IMR-90 (cell line): ENCODE results near the gene RFPL4AL1. TPM values are rescaled to one million over a fixed set of nuclear protein-coding genes. Genes with fewer than 3 reads are reported as not detected.

Source experiments
- ATAC-seq: fragments of 200-7000 bp; cut with Tn5 transposase; 2 replicates; pipeline ENCODE4 v1.9.1; 2020; ENCODE audit warnings: low read depth, mild to moderate bottlenecking, moderate library complexity
- BruUV-seq: library from RNA; stranded (reverse); fragments of 400-500 nt; replicated peaks from 2 replicates; lab custom pipeline; 2021; lab: Mats Ljungman, UMichigan
- CTCF ChIA-PET: fragments of 300-600 bp; formaldehyde crosslinking; extraction: SDS; loops from one replicate; lab custom pipeline; 2021; ENCODE audit warnings: antibody characterized with exemption; lab: Yijun Ruan, JAX
- POLR2A ChIA-PET: fragments of 300-600 bp; sonication (Branson Sonifier 250); formaldehyde crosslinking; loops from one replicate; lab custom pipeline; 2022; ENCODE audit warnings: antibody characterized with exemption; ENCODE audit not compliant: unreplicated experiment; lab: Charles Lee
- DNase-seq: peaks from one replicate; pipeline ENCODE4 v3.0.0; 2013
- H2AFZ ChIP-seq: replicated peaks from 2 replicates; pipeline ENCODE3; 2013; ENCODE audit warnings: low read length, mild to moderate bottlenecking; ENCODE audit not compliant: poor library complexity
- H2AK5ac ChIP-seq: 2 replicates; pipeline ENCODE4 v1.6.1; 2013; ENCODE audit warnings: low read depth, low read length, inconsistent platforms
- H2AK9ac ChIP-seq: replicated peaks from 2 replicates; pipeline ENCODE3; 2013; ENCODE audit warnings: mild to moderate bottlenecking, low read depth, low read length, moderate library complexity; ENCODE audit not compliant: poor library complexity
- H2BK120ac ChIP-seq: 2 replicates; pipeline ENCODE4 v1.6.1; 2013; ENCODE audit warnings: low read depth, low read length, inconsistent platforms
- H2BK15ac ChIP-seq: 3 replicates; pipeline ENCODE4 v1.6.1; 2013; ENCODE audit warnings: low read depth, low read length, inconsistent platforms
- H2BK20ac ChIP-seq: 2 replicates; pipeline ENCODE4 v1.6.1; 2013; ENCODE audit warnings: low read depth, mild to moderate bottlenecking, inconsistent platforms, low read length, moderate library complexity
- H2BK5ac ChIP-seq: 2 replicates; pipeline ENCODE4 v1.6.1; 2013; ENCODE audit warnings: mild to moderate bottlenecking, low read depth, low read length, inconsistent platforms; ENCODE audit not compliant: poor library complexity, severe bottlenecking
- H3K14ac ChIP-seq: replicated peaks from 2 replicates; pipeline ENCODE4 v1.6.1; 2013; ENCODE audit warnings: low read depth, low read length, inconsistent platforms
- H3K18ac ChIP-seq: 2 replicates; pipeline ENCODE4 v1.6.1; 2013; ENCODE audit warnings: low read depth, low read length, control low read depth
- H3K23ac ChIP-seq: 2 replicates; pipeline ENCODE4 v1.6.1; 2013; ENCODE audit warnings: low read depth, low read length, inconsistent platforms
- H3K27ac ChIP-seq: 2 replicates; pipeline ENCODE4 v1.5.1; 2013; ENCODE audit warnings: mild to moderate bottlenecking, control low read depth, low read length; ENCODE audit not compliant: insufficient read depth
- H3K27me3 ChIP-seq: 2 replicates; pipeline ENCODE4 v1.6.1; 2013; ENCODE audit warnings: low read length; ENCODE audit not compliant: control insufficient read depth, insufficient read depth
- H3K36me3 ChIP-seq: 2 replicates; pipeline ENCODE4 v1.6.1; 2013; ENCODE audit warnings: low read length, mixed read lengths; ENCODE audit not compliant: control insufficient read depth, insufficient read depth
- H3K4ac ChIP-seq: 2 replicates; pipeline ENCODE4 v1.6.1; 2013; ENCODE audit warnings: low read depth, low read length, inconsistent platforms
- H3K4me1 ChIP-seq: 2 replicates; pipeline ENCODE4 v1.6.1; 2013; ENCODE audit warnings: low read length, mixed read lengths; ENCODE audit not compliant: control insufficient read depth, insufficient read depth
- H3K4me2 ChIP-seq: 2 replicates; pipeline ENCODE4 v1.6.1; 2013; ENCODE audit warnings: low read depth, mild to moderate bottlenecking, control low read depth, low read length, moderate library complexity
- H3K4me3 ChIP-seq: 2 replicates; pipeline ENCODE4 v1.5.1; 2013; ENCODE audit warnings: low read depth, mild to moderate bottlenecking, control low read depth, low read length, moderate library complexity; ENCODE audit not compliant: insufficient read depth
- H3K56ac ChIP-seq: 2 replicates; pipeline ENCODE4 v1.6.1; 2013; ENCODE audit warnings: low read length, inconsistent platforms; ENCODE audit not compliant: insufficient read depth; ENCODE audit errors: extremely low read depth
- H3K79me1 ChIP-seq, 2 experiments: 2 replicates each; pipeline ENCODE4 v1.6.1; 2013; ENCODE audit warnings: low read length in 2 of 2, inconsistent platforms in 1 of 2, low read depth in 1 of 2
- H3K9ac ChIP-seq: 2 replicates; pipeline ENCODE4 v1.6.1; 2013; ENCODE audit warnings: low read depth, low read length, control low read depth
- H3K9me1 ChIP-seq: 2 replicates; pipeline ENCODE4 v1.6.1; 2013; ENCODE audit warnings: low read length, inconsistent platforms; ENCODE audit not compliant: insufficient read depth
- H3K9me3 ChIP-seq: 2 replicates; pipeline ENCODE4 v1.6.1; 2013; ENCODE audit warnings: low read length; ENCODE audit not compliant: control insufficient read depth, insufficient read depth
- H4K20me1 ChIP-seq: 2 replicates; pipeline ENCODE4 v1.6.1; 2013; ENCODE audit warnings: low read length, inconsistent platforms; ENCODE audit not compliant: insufficient read depth
- H4K5ac ChIP-seq: 2 replicates; pipeline ENCODE4 v1.6.1; 2013; ENCODE audit warnings: mild to moderate bottlenecking, low read depth, low read length, control low read depth
- H4K8ac ChIP-seq, 2 experiments: 2 replicates each; pipeline ENCODE4 v1.6.1; 2013; ENCODE audit warnings: low read depth in 2 of 2, low read length in 2 of 2, control low read depth in 1 of 2, inconsistent platforms in 1 of 2
- H4K91ac ChIP-seq: 2 replicates; pipeline ENCODE4 v1.6.1; 2013; ENCODE audit warnings: low read depth, low read length, inconsistent platforms; ENCODE audit not compliant: insufficient read depth
- BHLHE40 ChIP-seq: fragments of 150-350 bp; IDR thresholded peaks from 2 replicates; pipeline ENCODE4 v1.6.1; 2016; ENCODE audit warnings: mild to moderate bottlenecking, low read depth, low read length
- CHD1 ChIP-seq: IDR thresholded peaks from 2 replicates; pipeline ENCODE4 v1.6.1; 2012; ENCODE audit warnings: low read depth, low read length, improper control_type of control experiment
- ELK1 ChIP-seq: fragments of 150-350 bp; IDR thresholded peaks from 2 replicates; pipeline ENCODE4 v1.6.1; 2016; ENCODE audit warnings: low read depth, mild to moderate bottlenecking, low read length, moderate library complexity, borderline replicate concordance
- FOS ChIP-seq: fragments of 150-350 bp; IDR thresholded peaks from 2 replicates; pipeline ENCODE4 v1.6.1; 2016; ENCODE audit warnings: low read depth, low read length
- NFE2L2 ChIP-seq: fragments of 150-350 bp; IDR thresholded peaks from 2 replicates; pipeline ENCODE4 v1.6.1; 2016; ENCODE audit warnings: low read depth, mild to moderate bottlenecking, low read length
- POLR2A ChIP-seq: IDR thresholded peaks from 2 replicates; pipeline ENCODE4 v1.6.1; 2012; ENCODE audit warnings: mild to moderate bottlenecking, low read depth, low read length
- RFX5 ChIP-seq: IDR thresholded peaks from 2 replicates; pipeline ENCODE4 v1.8.0; 2012; ENCODE audit warnings: low read depth, mild to moderate bottlenecking, low read length, moderate library complexity
- SMC3 ChIP-seq: fragments of 150-350 bp; IDR thresholded peaks from 2 replicates; pipeline ENCODE4 v1.6.1; 2016; ENCODE audit warnings: low read depth, mild to moderate bottlenecking, antibody characterized with exemption, low read length, moderate library complexity
- WGBS, 2 experiments: methylation state at CpG; one replicate each; pipeline versions ENCODE4 v1.1.5 to v1.1.7; 2013; ENCODE audit warnings: missing lambda C conversion rate in 2 of 2; ENCODE audit not compliant: insufficient read length in 1 of 2; ENCODE audit errors: extremely low coverage in 2 of 2; 5-methylcytosine and 5-hydroxymethylcytosine counted together
- dilution Hi-C: fragments of 300-500 bp; cut with HindIII; formaldehyde crosslinking; loops from one replicate; pipeline ENCODE4 v1.14.3; 2018; ENCODE audit warnings: low sequenced_read_pairs; ENCODE audit not compliant: unreplicated experiment
- in situ Hi-C: fragments of 300-500 bp; cut with MboI; formaldehyde crosslinking; loops from 3 replicates; pipeline ENCODE4 v1.14.3; 2019; ENCODE audit warnings: low sequenced_read_pairs, inconsistent platforms, mixed read lengths
- intact Hi-C: fragments of 100-400 bp; cut with micrococcal nuclease; formaldehyde crosslinking; loops from 2 replicates; pipeline ENCODE4 v1.10.0; 2022
- polyA plus RNA-seq, 3 experiments: library from polyadenylated mRNA; depleted of rRNA; stranded (reverse); fragments of >200 nt; gene quantifications; 2 replicates each; pipeline ENCODE4 v1.2.3, GENCODE V29; 2012; ENCODE audit warnings: low replicate concordance in 1 of 3
- total RNA-seq: library from RNA; depleted of rRNA; stranded (reverse); fragments of >200 nt; gene quantifications from 2 replicates; pipeline ENCODE4 v1.2.3, GENCODE V29; 2012
- TF ChIP-seq, protein P1 (sequence below): conservative IDR thresholded peaks from 2 replicates; pipeline ENCODE4 v1.5.1; 2012; ENCODE audit warnings: mild to moderate bottlenecking, low read depth, low read length, improper control_type of control experiment

Gene RFPL4AL1
- total and polyA plus RNA-seq, 2 of the 4 experiments (the other 2 are of a cell fraction) = not detected

DNA sequence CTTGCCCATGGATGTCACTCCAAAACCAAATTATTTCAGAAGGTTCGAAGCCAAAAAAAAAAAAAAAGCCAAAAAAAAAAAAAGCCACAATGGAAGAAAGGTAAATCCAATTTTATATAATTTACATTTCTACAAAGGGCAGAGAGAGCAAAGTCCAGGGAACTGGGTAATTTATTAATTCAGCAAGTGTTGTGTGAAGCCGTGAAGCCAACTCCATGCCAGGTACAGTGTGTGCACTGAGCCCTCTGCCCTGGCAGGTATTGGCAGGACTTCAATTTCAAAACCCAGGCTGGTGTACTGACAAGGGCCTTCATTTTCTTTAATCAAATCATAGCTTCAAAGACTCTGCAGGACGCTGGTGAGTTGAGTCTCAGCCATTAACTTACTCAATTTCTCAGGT, 15.5 kb upstream of the RFPL4AL1 start:
- Histone ChIP-seq H3K56ac (no peak overlapping the region), H2BK20ac (no peak overlapping the region), H3K36me3 (no peaks in the 10 kb centered on the region), H3K27me3 (no peaks in the 10 kb centered on the region), H2BK15ac (no peak overlapping the region), H2AK9ac (no peak overlapping the region), H3K79me1 (no peaks in the 10 kb centered on the region), H2BK120ac (no peak overlapping the region), H3K27ac (no peak overlapping the region), H3K9ac (no peak overlapping the region), H3K4me1 (no peaks in the 10 kb centered on the region), H3K23ac (no peak overlapping the region), H3K14ac (no peak overlapping the region), H3K4ac (no peak overlapping the region), H3K9me1 (no peaks in the 10 kb centered on the region), H3K9me3 (peaks cover 7% of the 10 kb centered on the region), H4K5ac (no peak overlapping the region), H4K91ac (no peak overlapping the region), H3K4me2 (no peak overlapping the region), H3K4me3 (no peak overlapping the region), H3K18ac (no peak overlapping the region), H4K20me1 (no peaks in the 10 kb centered on the region), H2AK5ac (no peak overlapping the region), H2BK5ac (no peak overlapping the region), H4K8ac (no peak overlapping the region), H2AFZ (no peak overlapping the region)
- DNase-seq = no peak
- CTCF ChIA-PET = no interaction called here
- BruUV-seq = no TSS peak
- TF ChIP-seq BHLHE40 (no peak), RFX5 (no peak), CHD1 (no peak), SMC3 (no peak), FOS (no peak), ELK1 (no peak), POLR2A (no peak), NFE2L2 (no peak)
- TF ChIP-seq, protein P1, sequence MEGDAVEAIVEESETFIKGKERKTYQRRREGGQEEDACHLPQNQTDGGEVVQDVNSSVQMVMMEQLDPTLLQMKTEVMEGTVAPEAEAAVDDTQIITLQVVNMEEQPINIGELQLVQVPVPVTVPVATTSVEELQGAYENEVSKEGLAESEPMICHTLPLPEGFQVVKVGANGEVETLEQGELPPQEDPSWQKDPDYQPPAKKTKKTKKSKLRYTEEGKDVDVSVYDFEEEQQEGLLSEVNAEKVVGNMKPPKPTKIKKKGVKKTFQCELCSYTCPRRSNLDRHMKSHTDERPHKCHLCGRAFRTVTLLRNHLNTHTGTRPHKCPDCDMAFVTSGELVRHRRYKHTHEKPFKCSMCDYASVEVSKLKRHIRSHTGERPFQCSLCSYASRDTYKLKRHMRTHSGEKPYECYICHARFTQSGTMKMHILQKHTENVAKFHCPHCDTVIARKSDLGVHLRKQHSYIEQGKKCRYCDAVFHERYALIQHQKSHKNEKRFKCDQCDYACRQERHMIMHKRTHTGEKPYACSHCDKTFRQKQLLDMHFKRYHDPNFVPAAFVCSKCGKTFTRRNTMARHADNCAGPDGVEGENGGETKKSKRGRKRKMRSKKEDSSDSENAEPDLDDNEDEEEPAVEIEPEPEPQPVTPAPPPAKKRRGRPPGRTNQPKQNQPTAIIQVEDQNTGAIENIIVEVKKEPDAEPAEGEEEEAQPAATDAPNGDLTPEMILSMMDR = no peak
- POLR2A ChIA-PET = no interaction called here
- no CpG with 5 or more reads among the region's 3 CpGs for WGBS, 2 experiments
- intact Hi-C loops = no loop called here
- dilution Hi-C loops = no loop called here
- ATAC-seq = no peak
- in situ Hi-C loops = no loop called here
